Immature natural killer cell (primary cell): ENCODE data around the gene CROCC2. TPM values are rescaled to one million over a fixed set of nuclear protein-coding genes. Genes with fewer than 3 reads are reported as not detected.
"Not testable (repeated sequence)": the region's sequence is repeated elsewhere in the genome, so short reads cannot be mapped to it uniquely, and the experiment has no call there.

Experiments
- DNase-seq, 3 donors: peaks; one replicate each; pipeline ENCODE4 v3.0.0; 2022; ENCODE audit warnings: mixed read lengths in 1 of 3
- H3K27ac Mint-ChIP-seq, 6 donors: one replicate each; pipeline ENCODE4 v1.8.0; 2020; ENCODE audit warnings: mixed read lengths in 6 of 6, mild to moderate bottlenecking in 5 of 6, inconsistent platforms in 4 of 6, moderate library complexity in 3 of 6
- H3K27me3 Mint-ChIP-seq, 3 donors: one replicate each; pipeline ENCODE4 v1.8.0; 2020 to 2021; ENCODE audit warnings: low read depth in 3 of 3, mild to moderate bottlenecking in 3 of 3, mixed read lengths in 3 of 3, moderate library complexity in 3 of 3, inconsistent platforms in 1 of 3
- H3K36me3 Mint-ChIP-seq, 3 donors: one replicate each; pipeline ENCODE4 v1.8.0; 2020; ENCODE audit warnings: mixed read lengths in 3 of 3, inconsistent platforms in 2 of 3, mild to moderate bottlenecking in 2 of 3
- H3K4me1 Mint-ChIP-seq, 2 donors: one replicate each; pipeline ENCODE4 v1.8.0; 2020; ENCODE audit warnings: inconsistent platforms in 2 of 2, mild to moderate bottlenecking in 2 of 2, mixed read lengths in 2 of 2, moderate library complexity in 1 of 2
- H3K4me3 Mint-ChIP-seq, 5 donors: one replicate each; pipeline ENCODE4 v1.8.0; 2020; ENCODE audit warnings: mild to moderate bottlenecking in 5 of 5, mixed read lengths in 5 of 5, inconsistent platforms in 3 of 5, moderate library complexity in 3 of 5
- H3K9me3 Mint-ChIP-seq, 6 donors: one replicate each; pipeline ENCODE4 v1.8.0; 2020; ENCODE audit warnings: mild to moderate bottlenecking in 6 of 6, mixed read lengths in 6 of 6, inconsistent platforms in 4 of 6, moderate library complexity in 3 of 6
- polyA plus RNA-seq, 3 donors: library from polyadenylated mRNA; unstranded; fragments of 300-500 nt; fragmentation: Illumina TruSeq; gene quantifications; one replicate each; pipeline ENCODE4 v1.2.3, GENCODE V29; 2021

The CROCC2 gene
- polyA plus RNA-seq, 3 donors from 2014 or later, result not detected

DNA sequence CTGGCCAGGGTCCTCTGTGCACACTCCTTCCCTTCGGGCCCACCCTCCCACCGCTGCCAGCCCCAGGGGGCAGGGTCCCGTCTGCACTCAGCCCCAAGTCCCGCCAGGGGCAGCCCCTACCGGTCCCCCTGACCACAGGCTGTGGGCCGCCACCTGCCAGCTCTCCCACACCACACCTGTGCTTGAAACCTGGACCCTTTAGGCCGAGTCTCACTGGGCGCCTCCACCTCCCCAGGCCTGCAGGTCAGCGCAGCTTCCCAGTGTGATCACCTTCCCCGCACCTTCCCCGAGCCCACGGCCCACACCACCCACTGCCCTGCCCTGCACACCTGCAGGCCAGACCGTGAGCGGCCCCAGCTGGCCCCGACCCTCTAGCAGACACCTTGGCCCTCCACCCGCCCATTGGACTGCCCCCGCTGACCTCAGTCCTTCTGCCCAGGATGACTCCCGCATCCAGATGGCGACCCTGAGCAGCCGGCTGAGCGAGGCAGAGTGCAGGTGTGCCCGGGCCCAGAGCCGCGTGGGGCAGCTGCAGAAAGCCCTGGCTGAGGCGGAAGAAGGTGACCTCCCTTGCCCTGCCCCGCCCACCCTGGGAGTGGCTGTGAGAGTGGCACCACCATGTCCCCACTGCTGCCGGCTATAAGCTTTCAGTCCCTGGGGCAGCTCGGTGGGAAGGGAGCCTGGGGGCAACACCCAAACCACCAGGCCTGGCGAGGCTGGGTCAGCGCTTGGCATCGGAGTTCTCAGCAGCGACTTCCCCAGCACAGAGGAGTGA is 61.0 kb downstream of the CROCC2 start:
- Mint-ChIP-seq H3K4me1 (no peaks in the 10 kb centered on the region), H3K9me3 (no peaks in the 10 kb centered on the region), H3K27me3 (peaks cover 0 to 2% (median 0%) of the 10 kb centered on the region in 3 donors), H3K36me3 (no peaks in the 10 kb centered on the region), H3K27ac (no peak overlapping the region), H3K4me3 (no peak overlapping the region)
- no peak for DNase-seq

DNA sequence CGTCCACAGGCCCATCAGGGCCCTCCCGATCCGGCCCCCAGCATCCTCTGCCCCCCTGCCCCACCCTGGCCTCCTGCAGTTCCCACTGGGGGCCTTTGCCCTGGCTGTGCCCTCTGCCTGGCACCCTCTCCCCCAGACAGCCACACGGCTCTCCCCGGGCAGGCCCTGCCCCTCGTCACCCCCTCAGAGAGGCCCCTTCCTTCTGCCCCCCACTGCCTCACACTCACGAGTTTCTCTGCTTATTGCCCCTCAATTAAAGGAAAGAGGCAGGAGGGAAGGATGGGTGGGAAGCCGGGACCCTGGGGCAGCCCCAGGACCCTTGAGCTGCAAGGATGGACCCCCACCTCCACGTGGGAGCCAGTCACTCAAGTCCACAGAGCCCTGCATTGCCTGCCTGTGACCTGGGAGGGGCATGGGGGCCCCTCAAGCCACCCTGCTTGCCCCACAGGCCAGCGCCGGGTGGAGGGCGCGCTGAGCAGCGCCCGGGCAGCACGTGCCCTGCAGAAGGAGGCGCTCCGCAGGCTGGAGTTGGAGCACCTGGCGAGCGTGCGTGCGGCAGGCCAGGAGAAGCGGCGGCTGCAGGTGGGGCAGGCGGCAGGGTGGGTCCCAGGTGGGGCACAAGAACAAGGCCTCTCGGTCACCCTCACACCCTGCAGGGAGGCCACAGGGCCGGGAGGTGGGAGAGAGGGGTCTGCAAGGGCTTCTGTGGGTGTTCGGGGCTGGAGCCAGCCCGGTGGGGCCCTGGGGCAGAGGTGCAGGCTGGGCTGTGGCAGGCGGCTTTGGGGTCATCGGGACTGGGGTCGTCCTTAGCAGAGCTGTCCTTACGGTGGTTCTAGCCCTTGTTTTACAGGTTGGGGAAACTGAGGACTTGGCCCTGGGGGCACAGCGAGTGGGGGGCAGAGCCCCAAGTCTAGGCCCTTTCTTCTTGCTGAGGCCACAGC is 61.8 kb downstream of the CROCC2 start:
- Mint-ChIP-seq H3K27ac (no peak overlapping the region), H3K4me1 (no peaks in the 10 kb centered on the region), H3K36me3 (no peaks in the 10 kb centered on the region), H3K27me3 (peaks cover 0 to 2% (median 0%) of the 10 kb centered on the region in 3 donors), H3K4me3 (no peak overlapping the region), H3K9me3 (no peaks in the 10 kb centered on the region)
- DNase-seq, result no peak

DNA sequence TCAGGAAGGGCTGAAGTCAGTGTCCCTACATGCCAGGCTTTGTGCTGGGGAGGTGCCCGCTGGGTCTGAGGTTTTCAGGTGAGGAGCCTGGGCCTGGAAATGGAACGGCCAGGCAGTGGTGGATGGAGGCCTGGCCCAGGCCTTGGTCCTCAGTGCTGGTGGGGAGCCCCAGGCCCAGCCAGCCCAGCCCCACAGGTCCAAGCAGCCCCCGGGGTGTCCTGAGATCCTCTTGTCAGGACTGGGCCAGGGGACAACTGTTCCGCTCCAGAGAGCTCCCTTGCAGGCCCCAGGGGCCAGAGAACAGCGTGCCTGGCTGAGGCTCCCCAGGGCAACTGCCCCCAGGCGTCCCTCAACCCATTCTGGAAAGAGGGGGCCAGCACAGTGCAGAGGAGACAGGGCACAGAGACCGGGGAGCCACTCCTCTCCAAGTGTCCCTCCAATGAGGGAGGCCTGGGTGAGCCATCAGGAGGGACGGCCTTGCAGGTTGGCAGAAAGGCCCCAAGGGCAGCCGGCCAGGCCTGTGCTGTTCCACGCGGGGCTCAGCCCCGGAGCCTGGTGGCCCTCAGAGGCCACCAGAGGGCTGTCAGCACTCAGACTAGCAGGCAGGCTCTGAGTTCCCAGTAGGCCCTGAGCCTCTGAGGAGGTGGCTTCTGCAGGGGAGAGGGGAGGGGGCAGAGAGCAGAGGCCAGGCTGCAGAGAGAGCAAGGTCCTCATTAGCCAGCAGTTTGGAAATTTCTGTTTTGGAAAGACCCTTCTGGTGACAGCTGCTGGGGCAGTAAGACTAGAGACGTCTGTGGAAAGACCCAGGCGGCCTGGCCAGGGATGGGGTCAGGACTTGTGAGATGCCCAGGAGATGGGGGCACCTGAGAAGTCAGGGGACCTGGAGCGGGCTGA is 62.8 kb downstream of the CROCC2 start:
- no peak overlapping the region for H3K27ac Mint-ChIP-seq
- H3K36me3 Mint-ChIP-seq, result no peaks in the 10 kb centered on the region
- no peak overlapping the region for H3K4me3 Mint-ChIP-seq
- H3K9me3 Mint-ChIP-seq, result no peaks in the 10 kb centered on the region
- no peaks in the 10 kb centered on the region for H3K4me1 Mint-ChIP-seq
- peaks cover 0 to 2% (median 0%) of the 10 kb centered on the region in 3 donors for H3K27me3 Mint-ChIP-seq
- no peak for DNase-seq

DNA sequence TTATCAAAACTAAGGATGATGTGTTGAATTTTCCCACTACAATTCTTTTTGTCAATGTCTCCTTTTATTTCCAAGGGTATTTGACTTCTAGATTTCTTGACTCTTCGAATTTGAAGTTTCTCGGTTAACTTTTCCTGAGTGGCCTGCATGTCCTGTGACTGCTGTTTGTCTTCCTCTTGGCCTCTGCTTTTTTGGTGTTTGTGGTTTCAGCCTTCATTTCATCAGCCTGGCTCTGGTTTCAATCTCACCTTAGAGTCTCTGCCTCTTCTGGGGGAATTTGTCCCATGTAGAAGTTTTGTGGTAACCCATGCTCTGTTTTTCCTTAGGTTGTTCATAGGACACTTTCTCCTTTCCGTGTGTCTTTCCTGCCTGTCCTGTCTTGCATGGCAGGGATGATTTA is 64.0 kb downstream of the CROCC2 start:
- H3K27me3 Mint-ChIP-seq, result peaks cover 0 to 2% (median 2%) of the 10 kb centered on the region in 3 donors
- no peak overlapping the region for H3K4me3 Mint-ChIP-seq
- H3K27ac Mint-ChIP-seq, result no peak overlapping the region
- DNase-seq, result no peak
- H3K36me3 Mint-ChIP-seq, result no peaks in the 10 kb centered on the region
- H3K9me3 Mint-ChIP-seq, result no peaks in the 10 kb centered on the region
- no peaks in the 10 kb centered on the region for H3K4me1 Mint-ChIP-seq

DNA sequence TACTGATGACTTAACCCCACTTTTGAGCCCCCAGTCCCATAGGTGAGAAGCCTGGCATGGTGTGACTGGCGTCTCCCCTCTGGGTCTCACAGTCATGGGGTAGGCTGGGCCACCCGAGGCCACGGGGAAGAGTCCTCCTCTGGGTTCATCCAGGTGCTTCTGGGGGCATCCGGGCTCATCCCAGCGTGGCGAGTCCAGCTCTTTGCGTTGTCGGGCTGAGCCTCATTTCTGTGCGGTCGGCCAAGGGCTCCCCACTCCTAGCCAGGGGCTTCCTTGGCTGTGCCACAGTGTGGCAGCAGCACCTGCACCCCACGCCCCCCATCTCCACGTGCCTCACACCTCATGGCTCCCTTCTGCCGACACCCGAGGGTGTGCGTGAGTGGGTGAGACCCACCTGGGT is 64.7 kb downstream of the CROCC2 start:
- Mint-ChIP-seq H3K36me3 (no peaks in the 10 kb centered on the region), H3K4me1 (no peaks in the 10 kb centered on the region), H3K9me3 (no peaks in the 10 kb centered on the region)

DNA sequence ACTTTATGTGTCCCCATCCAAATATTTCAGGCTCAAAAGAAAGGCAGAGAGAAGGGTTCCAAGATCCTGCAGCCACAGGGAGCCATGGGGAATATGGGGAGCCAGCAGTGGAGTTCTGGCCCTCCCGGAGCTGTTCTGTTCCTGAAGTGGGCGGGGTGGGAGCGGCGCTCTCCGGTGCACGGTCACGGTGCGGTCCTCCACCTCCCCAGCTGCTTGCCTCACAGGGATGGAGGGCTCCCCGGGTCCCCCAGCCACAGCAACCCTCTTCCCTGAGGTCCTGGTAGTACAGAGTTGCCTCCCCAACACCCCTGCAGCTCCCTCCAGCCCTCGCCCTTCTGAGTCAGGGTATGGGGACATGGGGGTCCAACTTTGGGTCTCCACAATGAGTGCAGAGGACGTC is 66.1 kb downstream of the CROCC2 start:
- peaks cover 0 to 6% (median 2%) of the 10 kb centered on the region in 3 donors for H3K27me3 Mint-ChIP-seq

More for the DNA sequence above, 64.7 kb downstream of the CROCC2 start:
- no peak for DNase-seq
- Mint-ChIP-seq H3K27ac (no peak overlapping the region), H3K27me3 (peaks cover 0 to 6% (median 2%) of the 10 kb centered on the region in 3 donors), H3K4me3 (no peak overlapping the region)

DNA sequence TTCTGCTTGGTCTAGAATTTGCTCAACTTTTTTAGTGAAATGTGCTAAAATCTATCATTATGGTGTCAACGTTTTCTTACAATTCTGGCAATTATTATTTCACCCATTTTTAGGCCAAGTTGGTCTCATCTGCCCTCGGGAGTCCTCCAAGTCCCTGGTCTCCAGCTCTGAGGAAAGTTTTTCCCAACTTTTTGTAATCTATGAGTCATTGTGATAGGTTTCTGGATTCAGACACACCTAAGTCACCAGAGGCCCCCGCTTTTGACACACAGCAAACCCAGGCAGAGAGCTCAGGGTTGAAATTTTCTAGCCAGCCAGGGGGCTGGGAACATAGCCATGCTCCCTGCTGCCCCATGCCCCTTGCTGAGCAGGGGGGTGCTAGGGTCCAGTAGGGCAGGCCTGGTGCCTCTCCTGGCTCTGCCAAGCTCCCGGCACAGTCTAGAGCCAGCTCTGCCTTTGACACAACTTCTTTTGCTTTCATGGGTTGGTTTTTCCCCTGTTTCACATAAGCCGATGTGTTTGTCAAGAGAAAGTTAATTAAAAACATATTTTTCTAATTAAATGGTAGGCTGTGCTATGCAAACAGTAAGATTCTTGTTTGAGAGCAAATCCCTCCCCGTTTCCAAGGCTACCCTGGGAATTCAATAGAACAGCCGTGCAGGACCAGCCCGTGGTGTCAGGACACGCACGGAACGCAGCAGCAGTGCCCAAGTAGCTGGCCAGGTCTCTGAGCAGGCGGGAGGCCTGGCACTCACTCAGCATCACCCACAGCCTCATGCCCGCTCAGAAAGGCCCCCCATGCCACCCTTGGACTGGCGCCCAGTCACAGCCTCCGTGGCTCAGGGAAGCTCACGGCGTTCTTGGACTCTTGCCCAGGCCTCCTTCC is 66.7 kb downstream of the CROCC2 start:
- Mint-ChIP-seq H3K36me3 (no peaks in the 10 kb centered on the region), H3K4me1 (no peaks in the 10 kb centered on the region), H3K4me3 (no peak overlapping the region), H3K9me3 (no peaks in the 10 kb centered on the region), H3K27me3 (peaks cover 0 to 6% (median 2%) of the 10 kb centered on the region in 3 donors), H3K27ac (no peak overlapping the region)
- no peak for DNase-seq

More for the DNA sequence above, 66.1 kb downstream of the CROCC2 start:
- no peak overlapping the region for H3K4me3 Mint-ChIP-seq
- H3K4me1 Mint-ChIP-seq, result no peaks in the 10 kb centered on the region
- H3K36me3 Mint-ChIP-seq, result no peaks in the 10 kb centered on the region
- no peak overlapping the region for H3K27ac Mint-ChIP-seq
- H3K9me3 Mint-ChIP-seq, result no peaks in the 10 kb centered on the region
- no peak for DNase-seq

DNA sequence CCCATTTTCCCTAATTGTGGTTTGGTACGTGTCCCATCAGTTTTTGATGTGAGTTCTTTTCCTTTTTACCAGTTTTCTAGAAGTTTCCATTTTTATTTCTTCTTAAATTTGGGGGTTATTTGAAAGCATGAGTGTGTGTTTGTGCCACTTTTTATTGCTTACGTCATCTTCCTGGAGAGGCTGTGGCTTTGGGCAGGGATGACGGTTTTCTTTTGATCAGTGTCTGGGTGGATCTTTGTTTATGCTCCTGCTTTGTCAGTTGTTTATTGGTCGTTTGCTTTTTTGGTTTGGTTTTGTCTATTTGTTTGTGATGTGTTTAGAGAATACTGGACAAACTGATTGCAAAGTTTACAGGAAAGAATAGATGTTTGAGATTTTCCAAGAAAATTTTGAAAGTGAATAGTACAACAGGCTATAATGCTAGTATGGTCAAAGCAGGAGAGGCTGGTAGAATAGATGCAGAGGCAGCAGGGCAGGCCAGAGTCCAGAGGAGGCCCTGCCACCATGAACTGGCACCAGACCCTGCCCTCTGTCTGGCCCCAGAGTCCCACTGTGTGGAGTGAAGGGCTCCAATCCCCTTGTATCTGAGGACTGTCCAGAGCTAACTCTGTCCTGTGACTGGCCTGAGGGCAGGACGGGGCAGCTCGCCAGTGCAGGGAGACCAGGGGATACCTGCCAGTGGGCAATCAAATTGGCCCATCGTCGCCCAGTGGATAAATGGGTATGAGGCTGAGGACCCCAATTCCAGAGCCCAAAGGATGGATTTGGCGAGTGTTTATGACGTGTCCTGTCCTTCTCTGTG is 68.8 kb downstream of the CROCC2 start:
- no peak for DNase-seq
- Mint-ChIP-seq H3K27me3 (peaks cover 0 to 6% (median 2%) of the 10 kb centered on the region in 3 donors), H3K4me1 (no peaks in the 10 kb centered on the region), H3K36me3 (no peaks in the 10 kb centered on the region), H3K27ac (no peak overlapping the region), H3K4me3 (no peak overlapping the region), H3K9me3 (no peaks in the 10 kb centered on the region)

DNA sequence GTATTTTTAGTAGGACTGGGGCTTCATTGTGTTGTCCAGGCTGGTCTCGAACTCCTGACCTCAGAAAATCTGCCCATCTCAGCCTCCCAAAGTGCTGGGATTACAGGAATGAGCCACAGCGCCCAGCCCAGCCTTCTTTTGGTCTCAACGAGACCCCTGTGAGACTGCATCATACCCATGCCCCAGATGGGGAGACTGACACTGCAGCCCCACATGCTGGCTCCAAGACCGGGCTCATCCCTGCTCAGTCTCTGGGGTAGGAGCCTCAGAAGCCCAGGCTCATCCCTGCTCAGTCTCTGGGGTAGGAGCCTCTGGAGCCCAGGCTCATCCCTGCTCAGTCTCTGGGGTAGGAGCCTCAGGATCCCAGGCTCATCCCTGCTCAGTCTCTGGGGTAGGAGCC is 69.8 kb downstream of the CROCC2 start:
- not testable (repeated sequence) for H3K36me3 Mint-ChIP-seq, H3K4me1 Mint-ChIP-seq, H3K27me3 Mint-ChIP-seq, H3K9me3 Mint-ChIP-seq, H3K27ac Mint-ChIP-seq, H3K4me3 Mint-ChIP-seq, DNase-seq

DNA sequence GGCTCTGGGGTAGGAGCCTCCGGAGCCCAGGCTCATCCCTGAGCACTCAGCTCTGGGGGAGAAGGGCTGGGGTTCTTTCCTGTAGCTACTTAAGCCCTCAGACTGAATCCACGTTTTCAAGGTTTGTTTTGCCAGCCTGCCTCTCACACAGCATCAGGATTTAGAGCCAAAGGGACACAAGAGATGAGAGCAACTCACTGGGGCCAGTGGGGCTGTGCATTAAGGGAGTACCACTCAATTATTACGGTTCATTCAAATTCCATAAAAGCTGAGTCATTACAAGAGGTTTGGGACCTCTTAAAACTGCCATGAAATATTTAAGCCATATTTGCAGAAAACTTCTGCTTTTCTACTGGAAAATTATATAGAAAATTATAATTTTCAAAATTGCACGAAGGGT is 75.1 kb downstream of the CROCC2 start:
- H3K36me3 Mint-ChIP-seq, result no peaks in the 10 kb centered on the region
- no peaks in the 10 kb centered on the region for H3K9me3 Mint-ChIP-seq
- H3K4me1 Mint-ChIP-seq, result no peaks in the 10 kb centered on the region
- H3K27ac Mint-ChIP-seq, result no peak overlapping the region
- no peak for DNase-seq
- H3K27me3 Mint-ChIP-seq, result peaks cover 0 to 3% (median 2%) of the 10 kb centered on the region in 3 donors
- H3K4me3 Mint-ChIP-seq, result no peak overlapping the region

DNA sequence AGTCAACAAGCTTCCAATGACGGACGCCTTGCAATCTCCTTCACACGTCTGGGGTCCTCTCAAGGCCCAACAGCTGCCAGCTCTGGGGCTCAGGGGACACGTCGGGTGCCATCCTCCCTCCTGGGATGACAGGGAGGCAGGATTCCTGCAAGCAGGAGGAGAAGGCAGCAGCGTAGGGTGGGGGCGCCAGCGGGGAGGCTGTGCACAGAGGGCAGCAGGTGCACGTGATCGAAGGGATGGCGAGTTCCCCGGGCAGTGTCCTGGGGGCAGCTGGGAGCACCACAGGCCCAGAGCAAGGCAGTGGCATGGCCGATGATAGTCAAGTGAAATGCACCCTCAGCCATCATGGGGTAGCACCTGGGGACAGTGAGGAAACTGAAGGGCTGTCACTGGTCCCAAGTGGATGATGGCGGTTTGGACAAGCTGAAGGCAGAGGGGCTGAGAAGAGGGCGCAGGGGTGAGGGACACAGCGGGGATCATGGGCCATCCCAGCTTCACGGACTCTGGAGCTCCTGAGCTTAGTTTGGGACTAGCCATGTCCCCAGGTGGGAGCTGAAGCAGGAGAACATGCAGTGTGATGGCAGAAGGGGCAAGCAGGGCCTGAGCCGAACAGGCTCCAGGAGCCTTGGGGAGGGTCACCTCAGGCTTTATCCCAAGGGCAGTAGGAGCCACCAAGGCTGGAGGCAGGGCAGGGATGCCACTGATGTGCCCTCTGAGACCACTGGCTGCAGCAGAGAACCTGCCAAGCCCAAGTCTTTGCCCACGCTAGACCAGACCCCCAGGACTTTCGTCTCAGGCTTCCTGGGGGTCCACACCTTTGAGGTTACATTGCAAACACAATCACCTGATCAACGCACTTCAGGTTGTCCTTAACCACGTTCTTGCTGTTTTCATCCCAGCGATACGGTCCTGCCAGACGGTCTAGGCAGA is 76.0 kb downstream of the CROCC2 start:
- H3K4me3 Mint-ChIP-seq, result no peak overlapping the region
- H3K4me1 Mint-ChIP-seq, result no peaks in the 10 kb centered on the region
- H3K27me3 Mint-ChIP-seq, result peaks cover 0 to 3% (median 2%) of the 10 kb centered on the region in 3 donors
- H3K9me3 Mint-ChIP-seq, result no peaks in the 10 kb centered on the region
- no peak for DNase-seq
- H3K36me3 Mint-ChIP-seq, result no peaks in the 10 kb centered on the region
- H3K27ac Mint-ChIP-seq, result no peak overlapping the region
